D721Med (cell line): ENCODE results near the gene HTR1A.
A peak's percentile ranks its signal among the peaks of the same experiment; 100 is the strongest.

Experiments used
- DNase-seq: peaks from one replicate; pipeline ENCODE4 v3.0.0; 2011; ENCODE audit warnings: low spot score; ENCODE audit not compliant: insufficient read length
- FAIRE-seq: peaks from 2 replicates; lab custom pipeline; 2011; peaks lifted over from hg19 to GRCh38; lab: Jason Lieb, UNC
- TF ChIP-seq, protein P1 (sequence below): IDR thresholded peaks from 2 replicates; pipeline ENCODE4 v1.5.1; 2012; ENCODE audit warnings: mild to moderate bottlenecking, control low read depth; ENCODE audit not compliant: insufficient read depth; ENCODE audit errors: missing control alignments

Gene HTR1A

DNA sequence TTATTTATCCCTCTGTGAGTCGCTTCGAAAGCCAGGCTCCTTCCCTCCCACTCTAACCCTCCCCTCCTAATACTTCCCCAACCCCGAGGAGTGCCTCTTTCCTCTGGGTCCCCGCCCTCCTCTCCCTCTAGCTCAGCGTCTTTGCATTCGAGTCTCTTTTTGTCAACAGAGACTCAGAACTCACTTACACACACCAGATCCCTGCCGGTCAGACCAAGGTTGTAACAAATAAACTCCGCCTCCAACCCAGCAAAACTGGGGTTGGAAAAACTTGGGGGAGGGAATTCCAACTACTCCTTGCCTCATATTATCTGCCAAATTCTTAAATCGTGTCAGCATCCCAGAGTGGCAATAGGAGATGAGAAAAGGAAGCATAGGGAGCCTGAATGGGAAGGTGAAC lies at the start of gene HTR1A:
HTR1A (minus strand) TSS at position 167 of the 400 bp plus-strand sequence. CDS start 726 bp downstream, outside the sequence.
- DNase-seq: no peak
- TF ChIP-seq, protein P1, sequence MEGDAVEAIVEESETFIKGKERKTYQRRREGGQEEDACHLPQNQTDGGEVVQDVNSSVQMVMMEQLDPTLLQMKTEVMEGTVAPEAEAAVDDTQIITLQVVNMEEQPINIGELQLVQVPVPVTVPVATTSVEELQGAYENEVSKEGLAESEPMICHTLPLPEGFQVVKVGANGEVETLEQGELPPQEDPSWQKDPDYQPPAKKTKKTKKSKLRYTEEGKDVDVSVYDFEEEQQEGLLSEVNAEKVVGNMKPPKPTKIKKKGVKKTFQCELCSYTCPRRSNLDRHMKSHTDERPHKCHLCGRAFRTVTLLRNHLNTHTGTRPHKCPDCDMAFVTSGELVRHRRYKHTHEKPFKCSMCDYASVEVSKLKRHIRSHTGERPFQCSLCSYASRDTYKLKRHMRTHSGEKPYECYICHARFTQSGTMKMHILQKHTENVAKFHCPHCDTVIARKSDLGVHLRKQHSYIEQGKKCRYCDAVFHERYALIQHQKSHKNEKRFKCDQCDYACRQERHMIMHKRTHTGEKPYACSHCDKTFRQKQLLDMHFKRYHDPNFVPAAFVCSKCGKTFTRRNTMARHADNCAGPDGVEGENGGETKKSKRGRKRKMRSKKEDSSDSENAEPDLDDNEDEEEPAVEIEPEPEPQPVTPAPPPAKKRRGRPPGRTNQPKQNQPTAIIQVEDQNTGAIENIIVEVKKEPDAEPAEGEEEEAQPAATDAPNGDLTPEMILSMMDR: no peak
- FAIRE-seq: no peak

DNA sequence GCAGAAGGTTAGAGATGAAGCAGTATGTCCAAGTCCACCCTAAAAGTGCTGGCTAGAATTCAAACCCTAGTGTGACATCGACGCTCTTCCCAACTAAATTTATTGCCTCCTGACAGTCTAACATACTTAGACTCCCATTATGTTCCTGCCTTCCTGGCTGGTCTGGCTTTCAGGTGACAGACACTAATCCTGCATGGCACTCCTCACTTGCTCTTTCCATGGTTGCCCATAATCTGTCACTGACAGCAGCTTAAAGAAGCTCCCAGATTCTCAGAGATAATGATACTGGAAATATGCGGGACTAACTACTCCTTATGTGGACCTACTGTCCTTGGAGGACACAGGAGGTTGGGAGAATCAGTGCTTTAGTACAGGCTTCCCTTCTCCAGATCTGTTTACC lies 41.7 kb upstream of the HTR1A start:
- TF ChIP-seq, protein P1: no peak
- no peak for FAIRE-seq
- DNase-seq: no peak

DNA sequence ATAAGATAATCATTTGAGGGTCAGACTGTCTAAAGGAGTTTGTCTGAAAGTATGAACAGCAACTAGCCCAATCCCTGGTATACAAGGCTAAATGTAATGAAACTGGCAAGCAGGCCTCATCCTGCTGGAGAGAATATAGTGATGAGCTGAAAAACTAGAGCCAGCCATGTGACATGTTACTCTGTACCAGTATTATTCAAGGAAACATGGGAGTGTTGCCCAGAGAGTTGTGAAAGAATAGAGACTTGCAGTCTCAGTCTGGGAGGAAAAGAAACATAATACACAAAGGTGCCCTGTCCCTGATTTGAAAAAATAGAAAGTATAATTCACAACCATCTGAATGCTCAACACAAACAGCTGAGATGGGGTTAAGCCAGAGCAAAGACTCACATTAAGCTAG lies 37.9 kb upstream of the HTR1A start:
- TF ChIP-seq, protein P1: no peak
- FAIRE-seq (no peak), DNase-seq (no peak)

DNA sequence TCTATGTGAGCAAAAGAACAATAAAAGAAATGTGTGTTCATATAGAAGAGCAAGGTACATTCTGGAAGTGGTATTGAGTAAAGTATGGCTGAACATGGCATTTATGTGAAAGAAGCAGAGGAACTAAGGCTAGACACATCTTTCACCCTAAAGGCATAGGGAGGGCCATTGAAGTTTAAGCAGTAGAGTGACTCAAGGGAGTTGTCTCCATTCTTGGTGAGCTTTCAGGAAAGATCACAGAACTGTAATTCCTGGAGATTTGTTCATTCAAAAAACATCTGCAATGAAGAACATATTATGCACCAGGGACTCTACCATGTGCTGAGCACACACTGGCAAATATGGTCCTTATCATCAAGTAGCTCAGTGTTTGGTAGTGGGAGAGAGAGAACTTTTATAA lies 24.8 kb upstream of the HTR1A start:
- no peak for FAIRE-seq
- no peak for DNase-seq
- TF ChIP-seq, protein P1: no peak

DNA sequence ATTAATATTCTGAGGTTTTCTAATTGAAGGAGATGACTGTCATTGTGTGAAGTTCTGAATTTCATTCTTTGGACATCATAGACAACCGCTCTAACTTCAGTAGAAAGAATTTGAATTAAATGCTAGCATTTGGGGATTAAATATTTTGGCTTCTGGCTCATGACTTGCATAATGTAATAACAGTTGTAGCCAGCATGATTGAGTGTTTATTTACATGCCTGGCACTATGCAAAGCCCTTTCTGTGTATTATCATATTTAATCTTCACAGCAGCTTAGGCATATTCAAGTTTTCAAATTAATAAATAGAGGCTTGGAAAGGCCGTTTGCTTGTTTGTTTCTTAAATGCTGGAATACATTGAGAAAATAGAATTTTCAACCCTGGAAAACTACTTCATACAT lies 19.6 kb upstream of the HTR1A start:
- TF ChIP-seq, protein P1: no peak
- DNase-seq (no peak), FAIRE-seq (no peak)

DNA sequence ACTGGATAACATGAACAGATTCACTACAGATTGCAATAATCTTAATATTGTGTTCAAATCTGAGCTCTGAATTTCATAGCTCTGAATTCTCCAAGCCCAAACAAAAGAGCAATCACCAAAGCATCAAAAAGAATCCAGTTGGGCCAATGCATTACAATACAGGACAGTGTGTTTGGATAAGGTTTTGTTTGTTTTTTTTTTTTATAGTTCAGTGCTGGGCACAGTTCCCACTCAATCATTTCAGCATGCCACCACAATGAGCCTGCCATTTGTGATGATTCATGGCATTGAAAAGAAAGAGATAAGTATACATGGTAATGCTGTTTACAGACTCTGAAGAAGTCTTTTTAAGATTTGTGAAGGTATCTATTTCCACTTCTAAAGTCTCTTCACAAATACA lies 1.7 kb upstream of the HTR1A start:
- no peak for FAIRE-seq
- TF ChIP-seq, protein P1: no peak
- DNase-seq: no peak

DNA sequence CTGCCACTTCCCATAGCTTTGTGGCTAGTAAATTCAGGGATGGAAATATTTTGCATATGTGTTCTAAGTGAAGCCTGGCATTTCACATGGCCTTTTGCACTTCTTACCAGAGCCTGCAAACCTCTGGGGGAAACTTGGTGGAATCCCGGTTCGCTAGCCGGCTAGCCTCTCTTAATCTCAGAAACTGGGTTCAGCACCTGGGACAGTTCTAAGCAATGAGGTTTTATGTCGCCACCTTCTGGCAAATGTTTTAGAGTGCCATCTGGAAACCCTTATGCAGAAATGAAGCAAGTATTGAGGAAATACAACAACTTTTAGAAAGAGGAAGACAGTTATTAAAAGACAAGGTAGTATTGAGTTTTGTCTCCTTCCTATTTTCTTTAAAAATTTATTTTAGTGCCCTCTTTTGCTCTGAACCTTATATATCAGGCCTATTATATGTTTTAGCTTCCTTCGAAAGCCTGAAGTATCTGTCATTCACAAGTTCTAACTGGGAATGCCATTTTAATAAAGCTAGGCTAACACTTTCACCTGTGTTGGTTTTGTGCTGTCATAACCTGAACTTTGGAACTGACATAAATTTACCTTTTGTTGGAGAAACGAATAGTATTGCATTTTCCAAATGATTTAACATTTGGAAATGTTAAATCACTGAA lies 963 bp upstream of the HTR1A start:
- peak; percentile 88 for FAIRE-seq

More for the DNA sequence above, 963 bp upstream of the HTR1A start:
- no peak for DNase-seq
- TF ChIP-seq, protein P1: peak; percentile 86
